Measurements from ENCODE around the gene NR3C2.

Gene NR3C2

DNA sequence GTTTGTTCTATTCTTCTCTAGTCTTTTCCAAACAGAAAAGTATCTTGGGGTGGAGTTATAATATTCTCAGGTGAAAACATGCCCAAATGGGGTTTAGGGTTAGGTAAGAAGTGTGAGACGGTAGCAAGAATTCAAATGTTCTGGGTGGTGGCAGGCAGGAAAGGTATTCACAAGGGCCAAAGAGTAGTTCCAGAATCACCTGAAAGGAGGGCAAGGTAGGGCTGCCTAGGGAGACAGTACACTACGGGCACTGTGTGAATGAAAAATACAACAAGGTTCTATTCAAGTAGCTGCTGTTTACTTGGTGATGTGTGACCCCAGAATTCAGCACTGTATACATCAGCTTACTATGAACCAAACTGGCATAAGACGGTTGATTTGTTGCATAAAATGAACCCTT lies 51.9 kb downstream of the NR3C2 start:
- in situ Hi-C loops (cut with MboI; ENCODE audit: low pct_unique_long_range_greater_than_20kb, low sequenced_read_pairs, unreplicated experiment): no loop called here
- no peak for TF ChIP-seq CTCF (IDR thresholded peaks at IDR 0.05; ENCODE audit: extremely low read depth, insufficient read depth, missing control alignments)
- DNase-seq (ENCODE audit: low spot score): no peak

DNA sequence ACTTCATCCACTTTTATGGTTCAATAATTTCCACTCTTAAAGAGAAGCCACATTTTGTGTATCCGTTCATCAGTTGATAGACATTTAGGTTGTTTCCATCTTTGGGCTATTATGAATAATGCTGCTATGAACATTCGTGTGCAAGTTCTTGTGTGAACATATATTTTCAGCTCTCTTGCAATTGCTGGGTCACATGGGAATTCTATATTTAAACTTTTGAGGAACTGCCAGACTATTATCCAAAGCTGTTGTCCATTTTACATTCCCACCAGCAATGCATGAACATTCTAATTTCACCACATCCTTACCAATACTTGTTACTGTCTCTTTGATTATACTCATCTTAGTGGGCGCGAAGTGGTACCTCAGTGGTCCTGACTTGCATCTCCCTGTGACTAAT lies 61.9 kb downstream of the NR3C2 start:
- in situ Hi-C loops (cut with MboI; ENCODE audit: low pct_unique_long_range_greater_than_20kb, low sequenced_read_pairs, unreplicated experiment): no loop called here
- TF ChIP-seq CTCF (IDR thresholded peaks at IDR 0.05; ENCODE audit: extremely low read depth, insufficient read depth, missing control alignments): no peak
- DNase-seq (ENCODE audit: low spot score): no peak

DNA sequence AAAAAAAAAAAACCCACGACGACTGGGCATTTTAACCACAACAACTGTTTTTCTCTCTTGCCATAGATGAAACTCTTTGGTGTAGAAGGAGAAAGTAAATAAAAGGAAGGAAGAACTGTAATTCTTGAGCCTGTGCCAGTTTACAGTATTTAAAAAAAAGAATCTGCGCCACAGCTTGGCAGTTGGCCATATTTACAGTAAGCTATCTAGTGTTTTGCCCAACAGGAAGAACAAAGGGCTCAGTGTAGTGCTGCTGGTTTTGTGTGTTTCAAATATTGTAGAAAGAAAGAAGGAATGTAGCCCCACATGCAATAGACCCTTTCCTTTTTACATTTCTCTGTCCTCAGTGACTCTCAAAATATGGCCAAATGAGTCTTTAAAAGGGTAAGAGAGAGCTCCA lies 66.1 kb downstream of the NR3C2 start:
- no peak for DNase-seq (ENCODE audit: low spot score)
- in situ Hi-C loops (cut with MboI; ENCODE audit: low pct_unique_long_range_greater_than_20kb, low sequenced_read_pairs, unreplicated experiment): no loop called here

DNA sequence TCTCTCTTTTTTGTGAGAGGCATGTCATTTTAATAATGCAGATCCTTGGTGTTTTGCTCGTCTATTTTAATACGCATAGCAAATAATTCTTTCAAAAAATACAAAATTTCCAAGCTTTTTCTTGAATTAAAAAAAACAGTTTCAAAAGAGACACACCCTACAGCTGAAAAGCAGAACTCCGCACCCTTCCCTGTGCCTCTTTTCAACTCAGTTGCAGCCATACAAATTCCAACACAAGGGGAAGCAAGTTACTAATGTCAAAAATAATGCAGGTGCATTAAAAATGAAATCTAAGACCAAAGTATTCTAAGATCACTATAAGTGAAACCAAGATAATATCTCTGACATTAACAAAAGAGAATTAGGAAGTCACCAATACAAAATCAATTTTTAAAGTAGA lies 66.6 kb downstream of the NR3C2 start:
- no peak for TF ChIP-seq CTCF (IDR thresholded peaks at IDR 0.05; ENCODE audit: extremely low read depth, insufficient read depth, missing control alignments)
- in situ Hi-C loops (cut with MboI; ENCODE audit: low pct_unique_long_range_greater_than_20kb, low sequenced_read_pairs, unreplicated experiment): no loop called here
- DNase-seq (ENCODE audit: low spot score): no peak

More for the DNA sequence above, 66.1 kb downstream of the NR3C2 start:
- no peak for TF ChIP-seq CTCF (IDR thresholded peaks at IDR 0.05; ENCODE audit: extremely low read depth, insufficient read depth, missing control alignments)

GRCh38 chr4:148373093-148373492 lies 69.1 kb downstream of the NR3C2 start:
- no peak for TF ChIP-seq CTCF (IDR thresholded peaks at IDR 0.05; ENCODE audit: extremely low read depth, insufficient read depth, missing control alignments)
- no peak for DNase-seq (ENCODE audit: low spot score)
- in situ Hi-C loops (cut with MboI; ENCODE audit: low pct_unique_long_range_greater_than_20kb, low sequenced_read_pairs, unreplicated experiment): no loop called here

- TF ChIP-seq CTCF (IDR thresholded peaks at IDR 0.05; ENCODE audit: extremely low read depth, insufficient read depth, missing control alignments): no peak
- in situ Hi-C loops (cut with MboI; ENCODE audit: low pct_unique_long_range_greater_than_20kb, low sequenced_read_pairs, unreplicated experiment): no loop called here
- no peak for DNase-seq (ENCODE audit: low spot score)
Measured at GRCh38 chr4:148369919-148370318, 72.3 kb downstream of the NR3C2 start.

- no peak for TF ChIP-seq CTCF (IDR thresholded peaks at IDR 0.05; ENCODE audit: extremely low read depth, insufficient read depth, missing control alignments)
- in situ Hi-C loops (cut with MboI; ENCODE audit: low pct_unique_long_range_greater_than_20kb, low sequenced_read_pairs, unreplicated experiment): no loop called here
- no peak for DNase-seq (ENCODE audit: low spot score)
Measured at GRCh38 chr4:148367756-148368155, 74.5 kb downstream of the NR3C2 start.
